ENCODE measurements around the gene ATP8B3. TPM values are rescaled to one million over a fixed set of nuclear protein-coding genes. Genes with fewer than 3 reads are reported as not detected.

Gene ATP8B3
- total and polyA plus RNA-seq, 2 donors from 2014 or later = 0.24 to 3.6 TPM

DNA sequence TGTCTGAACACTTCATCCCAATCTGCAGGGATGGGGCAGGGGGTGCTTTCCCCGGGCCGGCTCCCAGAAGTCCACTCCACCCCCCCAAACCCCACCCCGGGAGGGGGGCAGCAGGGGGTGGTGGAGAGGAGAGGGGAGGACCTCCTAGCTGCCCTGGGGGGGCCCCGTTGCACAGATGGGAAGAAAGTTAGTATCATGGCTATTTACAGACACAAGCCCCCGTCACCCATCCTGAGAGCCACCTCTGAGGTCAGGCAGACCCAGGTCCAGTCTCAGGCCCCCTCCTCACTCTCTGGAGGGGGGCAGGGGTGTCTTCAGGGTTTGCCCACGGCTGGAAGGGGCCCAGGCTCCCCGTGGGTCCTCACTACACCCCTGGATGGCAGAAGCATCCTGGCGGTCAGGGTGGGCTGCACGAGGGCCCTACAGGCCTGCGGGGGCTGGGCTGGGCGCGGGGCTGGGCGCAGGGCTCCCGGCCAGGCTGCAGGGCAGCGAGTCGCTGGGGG, 42.0 kb upstream of the ATP8B3 start:
- TF ChIP-seq, protein P1, sequence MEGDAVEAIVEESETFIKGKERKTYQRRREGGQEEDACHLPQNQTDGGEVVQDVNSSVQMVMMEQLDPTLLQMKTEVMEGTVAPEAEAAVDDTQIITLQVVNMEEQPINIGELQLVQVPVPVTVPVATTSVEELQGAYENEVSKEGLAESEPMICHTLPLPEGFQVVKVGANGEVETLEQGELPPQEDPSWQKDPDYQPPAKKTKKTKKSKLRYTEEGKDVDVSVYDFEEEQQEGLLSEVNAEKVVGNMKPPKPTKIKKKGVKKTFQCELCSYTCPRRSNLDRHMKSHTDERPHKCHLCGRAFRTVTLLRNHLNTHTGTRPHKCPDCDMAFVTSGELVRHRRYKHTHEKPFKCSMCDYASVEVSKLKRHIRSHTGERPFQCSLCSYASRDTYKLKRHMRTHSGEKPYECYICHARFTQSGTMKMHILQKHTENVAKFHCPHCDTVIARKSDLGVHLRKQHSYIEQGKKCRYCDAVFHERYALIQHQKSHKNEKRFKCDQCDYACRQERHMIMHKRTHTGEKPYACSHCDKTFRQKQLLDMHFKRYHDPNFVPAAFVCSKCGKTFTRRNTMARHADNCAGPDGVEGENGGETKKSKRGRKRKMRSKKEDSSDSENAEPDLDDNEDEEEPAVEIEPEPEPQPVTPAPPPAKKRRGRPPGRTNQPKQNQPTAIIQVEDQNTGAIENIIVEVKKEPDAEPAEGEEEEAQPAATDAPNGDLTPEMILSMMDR (IDR thresholded peaks at IDR 0.05; ENCODE audit: borderline replicate concordance, extremely low read depth, insufficient read depth) = no peak
- no peak for DNase-seq
- Histone ChIP-seq H3K4me3 (ENCODE audit: low read length in 3 of 3) (no peak overlapping the region), H3K4me1 (ENCODE audit: control insufficient read depth in 2 of 3, insufficient read depth in 2 of 3, low read depth in 1 of 3, low read length in 3 of 3) (peaks cover 0 to 24% (median 11%) of the 10 kb centered on the region in 3 donors), H3K36me3 (ENCODE audit: control insufficient read depth in 2 of 3, insufficient read depth in 3 of 3, low read length in 3 of 3) (no peaks in the 10 kb centered on the region), H3K9me3 (ENCODE audit: control insufficient read depth in 2 of 3, insufficient read depth in 1 of 3, low read length in 3 of 3) (no peaks in the 10 kb centered on the region), H3K27ac (ENCODE audit: low read depth in 2 of 2, low read length in 2 of 2) (no peak overlapping the region), H3K27me3 (ENCODE audit: control insufficient read depth, insufficient read depth, low read length) (no peaks in the 10 kb centered on the region), H3K9ac (ENCODE audit: low read length in 3 of 3) (no peak overlapping the region)
- FAIRE-seq = no peak
- intact Hi-C loops (cut with DNase I) = no loop called here

DNA sequence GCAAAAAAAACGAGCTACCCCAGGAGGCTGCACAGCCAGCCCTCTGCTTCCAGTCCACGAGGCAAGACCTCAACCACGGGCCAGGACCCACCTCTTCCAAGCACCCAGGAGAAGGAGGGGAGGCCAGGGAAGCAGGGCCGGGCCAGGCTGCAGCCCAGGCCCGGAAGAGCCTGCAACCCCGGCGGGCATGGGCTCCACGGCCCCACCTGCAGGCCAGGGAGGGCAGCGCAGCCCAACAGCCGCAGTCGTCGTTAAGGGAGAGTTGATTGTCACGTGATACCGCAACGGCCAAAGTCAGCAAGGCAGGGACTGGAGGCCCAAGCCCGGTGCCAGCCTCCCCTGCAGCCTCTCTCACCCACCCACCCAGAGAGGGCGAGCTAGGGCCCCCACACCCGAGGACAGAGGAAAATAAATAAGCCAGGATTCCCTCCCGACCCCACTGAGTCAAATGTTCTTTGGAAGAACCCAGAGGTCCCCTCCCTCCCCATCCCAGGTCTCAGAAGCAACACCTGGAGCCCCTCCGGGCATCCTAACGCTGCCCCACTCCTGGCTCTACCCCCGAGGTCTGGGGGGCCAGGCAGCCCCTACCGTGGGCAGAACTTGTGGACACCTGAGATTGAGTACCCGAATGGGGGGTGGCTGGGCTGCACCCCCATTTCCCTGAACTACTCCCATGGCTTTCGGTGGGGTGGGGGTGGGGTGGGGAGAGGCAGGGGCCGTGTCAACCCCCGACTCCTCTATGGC, 41.4 kb upstream of the ATP8B3 start:
- H3K9ac ChIP-seq (ENCODE audit: low read length in 3 of 3) = no peak overlapping the region
- FAIRE-seq = no peak
- peak; percentile 78 to 89 (median 83) for DNase-seq

DNA sequence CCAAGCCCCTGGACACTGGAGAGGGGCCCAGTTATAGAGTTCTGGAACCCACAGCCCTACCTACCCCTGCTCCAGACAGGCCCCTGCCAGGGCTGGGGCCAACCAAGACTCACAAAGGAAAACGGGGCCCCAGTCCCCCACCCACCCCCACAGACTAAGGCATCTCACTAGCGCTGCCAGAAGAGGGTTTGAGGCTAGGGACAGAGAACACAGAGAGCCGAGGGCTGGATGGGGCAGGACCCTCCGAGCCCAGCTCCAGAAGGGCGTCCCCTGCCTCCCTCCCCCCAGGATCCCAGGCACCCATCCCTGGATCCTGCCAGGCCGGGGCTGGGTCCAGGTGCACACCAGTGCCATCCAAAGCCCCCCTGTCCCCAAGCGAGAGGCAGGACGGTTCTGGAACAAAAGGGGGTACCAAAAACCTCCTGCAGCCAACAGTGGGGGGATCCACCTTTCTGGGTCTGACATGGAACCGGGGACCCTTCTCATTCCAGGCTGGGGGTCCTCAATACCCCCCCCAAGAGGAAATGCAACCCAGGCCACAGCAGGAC, 40.6 kb upstream of the ATP8B3 start:
- intact Hi-C loops (cut with DNase I) = no loop called here
- no peaks in the 10 kb centered on the region for H3K36me3 ChIP-seq (ENCODE audit: control insufficient read depth in 2 of 3, insufficient read depth in 3 of 3, low read length in 3 of 3)
- H3K4me1 ChIP-seq (ENCODE audit: control insufficient read depth in 2 of 3, insufficient read depth in 2 of 3, low read depth in 1 of 3, low read length in 3 of 3) = peaks cover 0 to 16% (median 2%) of the 10 kb centered on the region in 3 donors
- TF ChIP-seq, protein P1 (IDR thresholded peaks at IDR 0.05; ENCODE audit: borderline replicate concordance, extremely low read depth, insufficient read depth) = no peak
- no peak overlapping the region for H3K27ac ChIP-seq (ENCODE audit: low read depth in 2 of 2, low read length in 2 of 2)
- DNase-seq (peak in 1 of 5 donors; percentile 72), FAIRE-seq (no peak)
- no peaks in the 10 kb centered on the region for H3K9me3 ChIP-seq (ENCODE audit: control insufficient read depth in 2 of 3, insufficient read depth in 1 of 3, low read length in 3 of 3)
- no peak overlapping the region for H3K9ac ChIP-seq (ENCODE audit: low read length in 3 of 3)
- no peak overlapping the region for H3K4me3 ChIP-seq (ENCODE audit: low read length in 3 of 3)
- no peaks in the 10 kb centered on the region for H3K27me3 ChIP-seq (ENCODE audit: control insufficient read depth, insufficient read depth, low read length)

More for the DNA sequence above, 41.4 kb upstream of the ATP8B3 start:
- TF ChIP-seq, protein P1 (IDR thresholded peaks at IDR 0.05; ENCODE audit: borderline replicate concordance, extremely low read depth, insufficient read depth) = peak; percentile 83
- Histone ChIP-seq H3K27ac (ENCODE audit: low read depth in 2 of 2, low read length in 2 of 2) (no peak overlapping the region), H3K27me3 (ENCODE audit: control insufficient read depth, insufficient read depth, low read length) (no peaks in the 10 kb centered on the region), H3K9me3 (ENCODE audit: control insufficient read depth in 2 of 3, insufficient read depth in 1 of 3, low read length in 3 of 3) (no peaks in the 10 kb centered on the region), H3K4me3 (ENCODE audit: low read length in 3 of 3) (no peak overlapping the region), H3K36me3 (ENCODE audit: control insufficient read depth in 2 of 3, insufficient read depth in 3 of 3, low read length in 3 of 3) (no peaks in the 10 kb centered on the region), H3K4me1 (ENCODE audit: control insufficient read depth in 2 of 3, insufficient read depth in 2 of 3, low read depth in 1 of 3, low read length in 3 of 3) (peaks cover 0 to 22% (median 10%) of the 10 kb centered on the region in 3 donors)
- intact Hi-C loops (cut with DNase I) = no loop called here
